Stimulated activated CD8-positive, alpha-beta memory T cell treated with anti-CD3 and anti-CD28 coated beads, Interleukin-15, amount 100 ng/mL, for 48 hours (primary cell): ENCODE data around the gene GAREM1.

Source experiments
- DNase-seq, 2 donors: peaks; one replicate each; pipeline ENCODE4 v3.0.0-alpha.2; 2020; ENCODE audit warnings: low read depth in 2 of 2

Gene GAREM1

DNA sequence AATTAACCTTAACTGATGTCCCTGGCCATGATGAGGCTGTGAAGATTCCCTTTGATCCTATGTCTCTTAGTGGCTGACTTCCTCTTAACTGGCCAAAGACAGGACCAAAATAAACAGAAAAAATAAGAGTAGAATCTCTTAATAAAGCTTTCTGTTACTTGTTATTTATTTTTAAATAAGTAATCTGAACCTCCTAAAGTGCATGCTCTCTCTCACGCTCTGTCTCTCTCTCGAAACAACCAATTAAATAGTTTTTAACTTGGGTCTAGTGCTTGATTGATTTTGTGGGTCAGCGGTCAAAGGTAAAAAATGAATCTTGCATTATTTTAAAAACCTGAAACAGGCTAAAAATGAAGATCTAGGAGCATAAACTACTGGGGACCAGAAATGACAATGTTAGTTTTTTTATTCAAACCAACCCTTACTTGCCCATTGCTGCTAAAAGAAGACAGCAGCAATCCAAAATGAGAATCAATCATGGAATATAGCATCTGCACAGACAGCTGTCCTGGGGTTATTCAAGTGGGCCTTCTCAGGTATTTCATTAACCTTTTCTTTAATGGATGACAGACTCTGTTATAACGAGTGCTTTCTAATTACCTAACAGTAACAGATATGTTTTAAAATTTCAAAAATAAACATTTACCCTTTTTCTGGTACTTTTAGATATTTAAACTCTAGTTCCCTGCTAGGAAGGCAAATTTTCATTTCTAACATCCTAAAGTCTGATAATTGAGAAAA lies 11.2 kb downstream of the GAREM1 start:
- no peak for DNase-seq

GRCh38 chr18:32455361-32455760 lies 15.3 kb downstream of the GAREM1 start:
- no peak for DNase-seq

DNA sequence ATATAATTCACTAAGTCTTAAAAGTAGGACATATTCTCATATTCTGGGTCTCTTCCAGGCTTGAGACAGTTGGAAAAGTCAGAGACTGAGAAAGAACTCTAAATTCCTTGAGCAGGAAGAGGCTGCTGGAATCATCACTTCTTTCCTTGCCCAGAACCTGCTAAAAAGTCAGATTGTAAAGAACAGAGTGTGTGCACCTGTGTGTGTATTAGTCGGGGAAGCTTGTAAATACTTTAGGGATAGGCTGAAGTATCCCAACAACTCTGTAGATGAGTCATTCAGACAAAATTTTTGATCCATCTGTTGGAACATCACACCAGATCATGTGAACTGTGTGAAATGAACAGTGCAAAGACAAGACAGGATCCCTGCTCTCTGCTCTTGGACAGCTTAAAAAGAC lies 16.1 kb downstream of the GAREM1 start:
- no peak for DNase-seq

DNA sequence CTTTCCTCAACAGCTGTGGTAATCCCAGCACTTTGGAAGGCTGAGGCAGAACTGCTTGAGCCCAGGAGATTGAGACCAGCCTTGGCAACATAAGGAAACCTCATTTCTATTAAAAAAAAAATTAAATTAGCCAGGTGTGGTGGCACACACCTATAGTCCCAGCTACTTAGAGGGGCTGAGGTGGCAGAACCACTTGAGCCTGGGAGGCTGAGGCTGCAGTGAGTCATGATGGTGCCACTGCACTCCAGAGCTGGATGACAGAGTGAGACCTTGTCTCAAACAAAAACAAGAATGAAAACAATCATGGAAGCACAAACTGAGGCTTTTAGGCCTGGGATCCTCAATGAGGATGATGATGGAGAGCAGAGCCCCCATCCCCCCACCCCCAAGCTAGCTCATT lies 19.8 kb downstream of the GAREM1 start:
- no peak for DNase-seq

- DNase-seq: no peak
Measured at GRCh38 chr18:32450026-32450691, 20.5 kb downstream of the GAREM1 start.

DNA sequence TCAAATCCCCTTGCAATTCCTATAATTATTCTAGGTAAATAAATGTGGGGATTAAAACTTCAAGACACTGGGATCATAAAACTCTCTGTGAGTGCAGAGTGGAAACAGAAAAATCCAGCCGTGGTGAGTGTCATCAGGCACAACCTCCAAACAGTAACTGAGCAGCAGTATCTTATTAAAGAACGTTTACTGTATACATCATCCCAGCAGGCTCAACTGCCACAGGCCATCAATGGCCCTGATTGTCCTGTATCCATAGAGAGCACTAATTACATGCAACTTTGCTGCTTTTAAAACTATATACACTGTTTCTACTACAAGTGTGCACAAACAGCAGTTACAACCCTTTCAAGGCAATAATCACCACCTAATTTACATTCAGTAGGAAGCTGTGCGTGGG lies 23.9 kb downstream of the GAREM1 start:
- no peak for DNase-seq

DNA sequence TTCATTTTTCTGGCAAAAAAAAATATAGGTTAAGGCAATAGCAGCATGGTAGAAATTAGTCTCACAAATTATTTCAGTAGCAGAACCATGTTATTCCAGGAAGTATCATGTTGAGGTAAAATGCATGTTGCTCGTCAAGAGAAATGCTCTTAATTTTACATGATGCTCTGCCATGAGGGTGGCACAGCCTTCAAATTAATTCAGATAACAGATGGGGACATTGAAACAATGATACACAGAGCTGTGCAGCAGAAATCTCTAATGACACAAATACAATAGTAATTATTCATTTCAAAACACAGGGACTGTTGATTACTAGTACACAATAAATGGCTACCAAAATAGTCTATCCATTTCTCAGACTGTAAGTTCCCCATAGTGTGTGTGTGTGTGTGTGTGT lies 24.8 kb downstream of the GAREM1 start:
- no peak for DNase-seq

DNA sequence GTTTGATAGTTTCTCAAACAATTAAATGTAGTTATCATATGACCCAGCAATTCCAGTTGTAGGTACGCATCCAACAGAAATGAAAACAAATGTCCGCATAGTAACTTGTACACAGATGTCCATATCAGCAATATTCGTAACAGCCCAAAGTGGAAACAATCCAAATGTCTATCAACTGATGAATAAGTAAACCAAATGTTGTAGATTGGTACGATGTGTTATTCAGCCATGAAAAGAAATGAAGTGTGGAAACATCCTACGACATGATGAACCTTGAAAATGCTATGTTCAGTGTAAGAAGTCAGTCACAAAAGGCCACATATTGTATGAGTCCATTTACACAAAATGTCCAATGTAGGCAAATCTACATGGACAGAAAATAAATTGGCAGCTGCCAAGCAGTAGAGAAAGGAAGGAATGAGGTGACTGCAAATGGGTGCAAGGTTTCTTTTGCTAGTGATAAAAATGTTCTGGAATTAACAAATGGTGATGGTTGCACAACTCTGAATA lies 26.9 kb downstream of the GAREM1 start:
- DNase-seq: no peak

GRCh38 chr18:32443033-32443705 lies 27.5 kb downstream of the GAREM1 start:
- no peak for DNase-seq

- DNase-seq: no peak
Measured at GRCh38 chr18:32442575-32442974, 28.1 kb downstream of the GAREM1 start.

DNA sequence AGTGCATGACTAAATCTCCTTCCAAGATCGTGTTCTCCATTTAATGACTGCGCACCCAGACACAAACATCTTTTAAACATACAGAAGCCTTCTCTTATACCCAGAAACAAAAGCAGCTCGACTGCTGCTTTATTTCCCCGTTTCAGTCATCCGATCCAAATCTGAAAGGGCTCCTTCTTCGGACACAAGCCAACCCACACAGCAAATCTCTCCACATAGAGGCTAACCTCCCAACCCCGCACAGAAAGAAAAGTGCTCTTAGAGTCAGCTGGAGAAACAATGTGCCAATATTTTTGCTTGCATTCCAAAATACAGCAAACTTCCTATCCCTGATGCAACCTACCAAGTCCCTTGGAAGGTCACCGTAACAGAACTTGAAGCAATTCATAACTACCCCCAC lies 29.1 kb downstream of the GAREM1 start:
- no peak for DNase-seq

DNA sequence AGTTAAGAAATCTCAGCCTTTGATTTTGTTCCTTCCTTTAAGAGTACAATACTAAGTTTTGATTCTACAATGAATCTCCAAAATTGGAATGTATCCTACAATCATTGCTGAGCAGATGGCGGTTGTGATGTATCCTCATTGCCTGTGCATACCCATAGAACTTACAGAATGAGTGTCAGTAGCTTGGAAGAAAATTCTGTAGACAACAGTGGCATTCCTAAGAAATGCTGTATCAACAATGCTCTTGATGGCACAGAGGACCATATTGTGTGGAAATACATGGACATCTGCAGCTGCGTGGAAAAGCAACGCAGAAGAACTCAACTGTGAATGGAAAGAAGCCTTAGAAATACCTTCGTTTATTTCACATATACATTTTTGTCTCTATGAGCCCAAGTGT lies 30.2 kb downstream of the GAREM1 start:
- no peak for DNase-seq

GRCh38 chr18:32439802-32440201 lies 30.9 kb downstream of the GAREM1 start:
- DNase-seq: no peak

- DNase-seq: no peak
Measured at GRCh38 chr18:32439241-32439640, 31.4 kb downstream of the GAREM1 start.

DNA sequence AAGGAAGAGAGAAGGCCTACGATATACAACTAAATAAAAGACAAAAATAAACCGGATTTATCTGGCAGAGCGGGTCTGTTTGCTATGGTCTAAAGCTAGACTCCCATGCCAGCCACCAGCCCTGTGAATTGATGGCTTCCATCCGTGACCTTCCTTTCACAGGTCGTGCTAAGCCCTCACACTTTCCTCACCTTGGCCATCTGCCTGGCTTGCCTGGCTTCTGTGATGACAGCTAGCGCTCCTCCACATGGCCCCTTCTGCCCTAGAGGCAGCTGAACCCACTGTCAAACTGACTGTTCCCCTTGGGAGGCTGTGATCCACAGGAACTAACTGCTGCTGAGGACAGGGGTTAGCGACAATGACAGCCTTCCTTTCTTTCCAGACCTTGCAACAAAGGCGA lies 32.5 kb downstream of the GAREM1 start:
- DNase-seq: no peak

GRCh38 chr18:32437100-32437834 lies 33.4 kb downstream of the GAREM1 start:
- DNase-seq: no peak

DNA sequence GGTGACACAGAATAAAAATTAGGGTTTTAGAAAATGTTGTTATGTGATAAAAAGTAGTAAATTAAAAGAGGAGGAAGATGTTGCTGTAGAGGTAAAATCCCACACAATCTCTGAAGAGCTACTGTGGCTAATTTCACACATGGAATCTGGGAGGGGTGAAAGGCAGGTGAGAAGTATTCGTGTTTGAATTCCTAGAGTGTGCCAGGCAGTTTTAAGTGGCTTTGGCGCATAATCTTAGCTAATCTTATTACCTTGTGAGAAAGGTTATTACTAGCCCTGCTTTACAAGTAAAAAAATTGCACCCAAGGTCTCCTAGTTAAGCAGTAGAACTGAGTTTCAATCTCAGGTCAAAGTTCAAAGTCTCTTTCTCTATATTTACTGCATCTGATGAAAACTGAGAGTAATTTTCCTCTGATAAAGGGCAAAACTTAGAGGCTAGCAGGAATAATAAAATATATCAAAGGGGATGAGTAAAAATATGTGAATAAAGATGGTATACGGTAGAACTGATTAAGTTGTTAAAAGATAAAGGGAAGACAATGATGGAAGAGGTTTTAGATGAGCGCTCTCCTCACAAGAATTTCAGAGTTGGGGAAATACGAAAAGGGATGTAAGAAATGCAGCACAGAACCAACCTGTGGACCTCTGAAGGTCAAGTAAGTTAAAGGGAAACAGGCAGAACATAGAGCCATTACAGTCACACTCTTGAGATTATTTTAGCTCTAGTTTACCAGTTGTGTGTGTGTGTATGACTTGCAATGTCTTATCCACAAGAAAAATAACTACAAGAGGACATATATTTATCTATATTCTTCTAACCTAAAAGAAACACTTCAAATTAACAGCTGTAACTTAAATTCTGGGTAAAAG lies 34.8 kb downstream of the GAREM1 start:
- no peak for DNase-seq

DNA sequence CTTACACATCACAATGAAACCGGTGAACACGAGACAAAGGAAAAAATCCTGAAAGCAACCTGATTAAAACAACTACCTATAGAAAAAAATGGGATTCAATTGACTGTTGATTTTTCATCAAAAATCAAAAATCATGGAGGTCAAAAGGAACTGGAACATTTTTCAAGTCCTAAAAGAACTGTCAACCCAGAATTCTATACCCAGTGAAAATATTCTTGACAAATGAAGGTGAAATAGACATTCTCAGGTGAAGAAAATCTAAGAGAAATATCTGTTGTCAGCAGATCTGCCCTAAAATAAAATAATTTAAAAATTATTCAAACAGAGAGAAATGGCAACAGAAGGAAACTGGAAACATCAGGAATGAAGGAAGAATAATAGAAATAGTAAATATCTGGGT lies 38.9 kb downstream of the GAREM1 start:
- no peak for DNase-seq

GRCh38 chr18:32429402-32429801 lies 41.3 kb downstream of the GAREM1 start:
- DNase-seq: no peak

DNA sequence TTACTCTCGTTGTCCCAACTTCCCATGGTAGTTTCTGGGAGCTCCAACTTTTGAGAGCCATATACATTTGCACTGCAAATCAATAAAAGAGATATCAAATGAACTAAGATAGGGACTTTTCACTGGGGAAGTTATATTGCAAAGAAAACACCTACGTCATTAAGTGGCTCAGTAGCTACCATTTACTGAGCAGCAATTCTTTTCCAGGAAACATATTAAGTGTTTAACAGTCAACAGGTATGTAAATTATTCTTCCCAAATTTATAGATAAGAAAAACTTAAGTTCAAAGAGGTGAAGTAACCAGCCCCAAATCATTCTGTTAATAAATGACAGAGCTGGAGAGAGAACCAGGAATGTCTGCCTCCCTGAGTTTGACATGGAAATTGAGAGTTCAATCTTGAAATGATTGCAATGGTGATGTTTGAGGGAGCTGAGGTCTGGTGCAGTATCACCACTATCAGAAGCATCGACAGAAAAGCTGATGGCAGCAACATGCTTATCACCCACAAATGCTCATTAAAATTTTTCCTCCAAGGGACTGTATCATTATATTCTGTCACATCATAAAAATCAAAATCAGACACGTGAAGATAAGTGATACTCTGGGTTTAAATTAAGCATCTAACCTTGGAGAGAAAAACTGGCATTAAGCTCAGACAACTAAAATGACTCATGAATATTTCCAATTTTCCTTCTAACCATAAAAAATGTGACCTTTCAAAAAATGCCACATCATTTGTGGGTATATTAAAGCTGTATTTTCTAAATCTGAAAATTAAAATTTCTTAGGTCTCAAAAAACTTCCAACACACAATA lies 43.4 kb downstream of the GAREM1 start:
- no peak for DNase-seq
